Measurements from ENCODE around the gene MED19.
A peak's percentile ranks its signal among the peaks of the same experiment; 100 is the strongest.

The MED19 gene

DNA sequence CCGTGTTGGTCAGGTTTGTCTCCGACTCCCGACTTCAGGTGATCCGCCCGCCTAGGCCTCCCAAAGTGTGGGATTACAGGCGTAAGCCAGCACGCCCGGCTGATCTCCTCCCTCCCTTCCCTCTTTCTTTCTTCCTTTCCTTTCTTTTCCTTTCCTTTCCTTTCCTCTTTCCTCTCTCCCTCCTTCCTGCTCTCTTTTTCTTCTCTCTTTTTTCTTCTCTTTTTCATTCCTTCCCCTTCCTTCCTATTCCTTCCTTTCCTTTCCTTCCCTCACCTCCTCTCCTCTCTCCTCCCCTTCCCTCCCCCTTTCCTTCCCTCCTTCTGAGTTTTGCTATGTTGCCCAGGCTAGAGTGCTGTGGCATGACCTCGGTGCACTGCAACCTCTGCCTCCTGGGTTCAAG lies 48.0 kb downstream of the MED19 start:
- H3K4me3 ChIP-seq (ENCODE audit: low read depth, low read length): no peak overlapping the region
- TF ChIP-seq, protein P1, sequence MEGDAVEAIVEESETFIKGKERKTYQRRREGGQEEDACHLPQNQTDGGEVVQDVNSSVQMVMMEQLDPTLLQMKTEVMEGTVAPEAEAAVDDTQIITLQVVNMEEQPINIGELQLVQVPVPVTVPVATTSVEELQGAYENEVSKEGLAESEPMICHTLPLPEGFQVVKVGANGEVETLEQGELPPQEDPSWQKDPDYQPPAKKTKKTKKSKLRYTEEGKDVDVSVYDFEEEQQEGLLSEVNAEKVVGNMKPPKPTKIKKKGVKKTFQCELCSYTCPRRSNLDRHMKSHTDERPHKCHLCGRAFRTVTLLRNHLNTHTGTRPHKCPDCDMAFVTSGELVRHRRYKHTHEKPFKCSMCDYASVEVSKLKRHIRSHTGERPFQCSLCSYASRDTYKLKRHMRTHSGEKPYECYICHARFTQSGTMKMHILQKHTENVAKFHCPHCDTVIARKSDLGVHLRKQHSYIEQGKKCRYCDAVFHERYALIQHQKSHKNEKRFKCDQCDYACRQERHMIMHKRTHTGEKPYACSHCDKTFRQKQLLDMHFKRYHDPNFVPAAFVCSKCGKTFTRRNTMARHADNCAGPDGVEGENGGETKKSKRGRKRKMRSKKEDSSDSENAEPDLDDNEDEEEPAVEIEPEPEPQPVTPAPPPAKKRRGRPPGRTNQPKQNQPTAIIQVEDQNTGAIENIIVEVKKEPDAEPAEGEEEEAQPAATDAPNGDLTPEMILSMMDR (IDR thresholded peaks at IDR 0.05; ENCODE audit: borderline replicate concordance, insufficient read depth, low read depth, low read length): no peak

DNA sequence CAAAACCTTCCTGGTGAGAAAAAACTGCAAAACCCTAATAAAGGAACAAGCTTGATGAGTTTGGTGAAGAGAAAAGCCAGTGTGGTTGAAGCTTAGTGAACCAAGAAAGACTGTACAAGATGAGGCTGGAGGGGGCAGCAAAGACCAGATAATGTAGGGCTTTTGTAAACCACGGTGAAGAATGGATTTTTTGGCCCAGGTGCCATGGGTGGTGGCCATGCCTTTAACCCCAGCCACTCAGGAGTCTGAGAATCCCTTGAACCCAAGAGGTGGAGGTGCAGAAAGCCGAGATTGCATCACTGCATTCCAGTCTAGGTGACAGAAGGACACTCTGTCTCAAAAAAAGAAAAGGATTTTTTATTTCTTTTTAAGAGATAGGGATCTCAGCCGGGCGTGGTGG lies 49.1 kb downstream of the MED19 start:
- H3K4me3 ChIP-seq (ENCODE audit: low read depth, low read length): no peak overlapping the region
- TF ChIP-seq, protein P1 (IDR thresholded peaks at IDR 0.05; ENCODE audit: borderline replicate concordance, insufficient read depth, low read depth, low read length): peak; percentile 12; the same call in 1 of the 2 replicates

DNA sequence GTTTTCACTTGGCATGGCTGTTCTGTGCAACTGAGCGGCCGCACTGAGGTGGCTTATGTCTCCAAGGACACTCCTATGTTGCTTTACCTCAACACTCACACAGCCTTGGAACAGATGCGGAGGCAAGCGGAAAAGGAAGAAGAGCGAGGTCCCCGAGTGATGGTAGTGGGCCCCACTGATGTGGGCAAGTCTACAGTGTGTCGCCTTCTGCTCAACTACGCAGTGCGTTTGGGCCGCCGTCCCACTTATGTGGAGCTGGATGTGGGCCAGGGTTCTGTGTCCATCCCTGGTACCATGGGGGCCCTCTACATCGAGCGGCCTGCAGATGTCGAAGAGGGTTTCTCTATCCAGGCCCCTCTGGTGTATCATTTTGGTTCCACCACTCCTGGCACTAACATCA lies 52.3 kb downstream of the MED19 start:
- no peak overlapping the region for H3K4me3 ChIP-seq (ENCODE audit: low read depth, low read length)
- TF ChIP-seq, protein P1 (IDR thresholded peaks at IDR 0.05; ENCODE audit: borderline replicate concordance, insufficient read depth, low read depth, low read length): no peak

DNA sequence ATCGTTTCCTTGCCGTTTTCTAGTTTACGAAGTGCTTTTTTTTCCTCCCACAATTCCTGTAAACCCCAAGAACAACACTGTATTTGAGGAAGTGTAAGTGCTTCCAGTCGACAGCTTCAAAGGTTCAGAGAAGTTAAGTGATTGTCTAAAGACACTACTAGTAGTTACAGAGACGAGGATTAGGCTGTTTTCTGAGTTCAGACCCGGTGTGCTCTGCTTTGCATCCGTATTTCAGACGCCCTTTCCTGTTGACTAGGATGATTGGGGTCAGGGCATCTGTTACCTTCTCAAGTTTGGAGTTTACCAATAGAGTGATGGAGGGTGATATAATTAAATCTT lies 54.0 kb downstream of the MED19 start:
- peak overlapping the region; percentile 82 for H3K4me3 ChIP-seq (ENCODE audit: low read depth, low read length)
- TF ChIP-seq, protein P1 (IDR thresholded peaks at IDR 0.05; ENCODE audit: borderline replicate concordance, insufficient read depth, low read depth, low read length): no peak

DNA sequence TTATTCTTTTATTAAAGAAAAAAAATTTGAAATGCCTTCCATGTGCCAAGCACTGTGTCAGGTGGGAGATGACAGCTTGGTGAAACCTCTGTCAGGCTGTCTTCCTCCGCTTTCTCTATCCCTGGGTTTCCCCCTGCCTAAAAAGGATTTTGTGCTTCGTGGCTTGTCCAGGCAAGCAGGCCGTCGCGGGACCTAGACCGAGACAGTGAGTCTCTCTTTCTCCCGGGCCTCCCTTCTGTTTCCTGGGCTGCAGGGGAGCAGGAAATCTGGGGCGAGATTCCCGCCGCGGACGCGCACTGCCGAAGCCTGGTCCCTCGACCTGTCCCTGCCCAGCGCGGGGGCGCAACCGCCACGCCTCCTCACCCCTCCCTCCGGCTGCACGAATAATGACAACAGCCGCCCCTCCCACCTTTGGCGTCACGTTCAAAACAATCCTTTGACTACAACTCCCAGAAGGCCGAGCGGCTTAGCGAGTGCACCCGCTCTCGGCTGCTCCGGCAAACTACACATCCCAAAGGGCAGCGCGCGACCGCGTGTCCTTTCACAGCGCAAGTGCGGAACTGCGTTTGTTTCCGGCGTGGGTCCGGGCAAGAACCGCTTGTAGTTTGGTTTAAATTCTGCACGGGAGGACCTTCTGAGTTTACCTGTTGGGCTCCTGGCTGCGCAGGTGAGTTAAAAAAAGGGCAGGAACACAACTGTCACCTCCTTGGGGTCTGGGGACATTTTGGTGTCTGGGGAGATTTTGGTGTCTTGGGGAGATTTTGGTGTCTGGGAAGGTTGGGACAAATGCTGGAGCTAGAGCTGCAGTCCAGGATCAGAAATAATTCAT lies 54.6 kb downstream of the MED19 start, which contains the start of gene CLP1:
CLP1 (plus strand) TSS at position 569 of the 829 bp plus-strand sequence. CDS start 1,715 bp downstream, outside the sequence.
- TF ChIP-seq, protein P1 (IDR thresholded peaks at IDR 0.05; ENCODE audit: borderline replicate concordance, insufficient read depth, low read depth, low read length): no peak
- H3K4me3 ChIP-seq (ENCODE audit: low read depth, low read length): peak within 1 kb of the TSS; percentile 82

DNA sequence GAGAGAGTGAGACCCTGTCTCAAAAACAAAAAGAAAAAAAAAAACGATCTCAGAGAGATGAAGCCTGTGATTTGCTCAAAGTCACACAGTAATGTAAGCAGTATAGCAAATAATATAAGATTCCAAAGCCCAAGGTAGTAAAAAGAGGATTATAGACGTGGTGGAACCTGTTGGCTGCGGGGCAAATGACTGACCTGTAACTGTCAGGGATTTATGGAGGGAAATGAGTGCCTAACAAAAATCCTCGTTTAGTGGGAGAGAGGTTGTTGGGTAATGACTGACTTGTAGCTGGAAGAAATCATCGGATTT lies 55.2 kb downstream of the MED19 start:
- H3K4me3 ChIP-seq (ENCODE audit: low read depth, low read length): peak overlapping the region; percentile 82
- TF ChIP-seq, protein P1 (IDR thresholded peaks at IDR 0.05; ENCODE audit: borderline replicate concordance, insufficient read depth, low read depth, low read length): no peak
